Astrocyte (in vitro differentiated cells and primary cell): ENCODE data around the gene HSPA14.

Source experiments
- CTCF ChIP-seq: IDR thresholded peaks from 2 replicates; pipeline ENCODE4 v1.5.1; 2011; ENCODE audit warnings: low read depth, mild to moderate bottlenecking, inconsistent platforms, low read length, moderate library complexity; ENCODE audit not compliant: insufficient read depth
- EZH2 ChIP-seq: IDR thresholded peaks from 2 replicates; pipeline ENCODE4 v1.6.1; 2012; ENCODE audit warnings: mild to moderate bottlenecking, low read length, inconsistent platforms; ENCODE audit not compliant: insufficient read depth

DNA sequence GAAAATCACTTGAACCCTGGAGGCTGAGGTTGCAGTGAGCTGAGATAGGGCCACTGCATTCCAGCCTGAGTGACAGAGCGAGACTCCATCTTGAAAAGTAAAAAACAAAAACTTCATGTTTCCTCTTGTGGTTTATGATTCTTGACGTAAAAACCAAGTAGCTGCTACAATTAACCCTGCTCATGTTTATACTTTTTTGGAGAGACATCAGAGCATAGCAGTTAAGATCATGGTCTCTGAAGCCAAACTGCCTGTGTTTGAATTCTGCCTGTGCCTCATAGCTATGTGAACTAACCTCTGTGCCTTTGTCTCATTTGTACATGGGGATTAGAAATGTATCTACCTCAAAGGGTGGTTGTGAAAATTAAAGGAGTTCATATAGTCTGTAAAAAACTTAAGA is 67.8 kb downstream of the HSPA14 start:
- no peak for TF ChIP-seq CTCF
- TF ChIP-seq EZH2: no peak
